NOMO-1 treated with DMSO at 0.1 percent for 48 hours (cell line): ENCODE results near the gene C16orf90.
"Not testable (repeated sequence)": the region's sequence is repeated elsewhere in the genome, so short reads cannot be mapped to it uniquely, and the experiment has no call there.

Experiments
- DNase-seq: peaks from one replicate; lab custom pipeline; 2025; ENCODE audit not compliant: unreplicated experiment; lab: John Stamatoyannopoulos, UW

The C16orf90 gene

DNA sequence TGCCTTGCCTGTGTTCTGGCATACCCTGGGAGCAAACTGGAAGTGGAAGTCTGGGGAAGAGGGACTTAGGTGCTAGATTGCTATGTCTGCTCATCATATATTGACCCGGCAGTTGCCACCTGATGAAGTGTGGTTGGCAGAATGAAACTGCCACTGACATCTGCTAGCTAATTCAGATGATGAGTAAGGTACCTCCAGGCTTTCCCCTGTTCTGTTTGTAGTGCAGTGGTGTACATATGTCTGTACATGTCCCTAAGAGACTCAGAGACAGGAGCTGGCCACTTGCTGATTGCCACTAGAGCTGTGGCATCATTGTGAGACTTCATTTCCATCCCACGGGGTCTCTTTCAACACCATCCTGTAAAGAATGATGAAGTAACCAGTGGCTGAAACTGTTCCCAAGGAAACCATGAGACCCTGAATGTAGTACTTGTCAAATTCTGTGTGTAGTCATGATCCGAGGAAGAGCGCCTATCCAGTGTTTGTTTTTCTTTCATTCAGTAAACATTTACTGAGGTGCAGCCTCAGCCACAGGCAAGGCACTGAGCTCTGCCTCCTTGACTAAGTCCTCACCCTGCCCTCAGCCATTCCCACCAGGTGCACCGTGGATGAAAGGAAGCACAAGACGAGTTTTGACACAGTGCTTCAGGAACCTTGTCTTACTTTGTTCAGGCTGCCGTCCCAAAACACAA lies 18.7 kb upstream of the C16orf90 start:
- DNase-seq = no peak

DNA sequence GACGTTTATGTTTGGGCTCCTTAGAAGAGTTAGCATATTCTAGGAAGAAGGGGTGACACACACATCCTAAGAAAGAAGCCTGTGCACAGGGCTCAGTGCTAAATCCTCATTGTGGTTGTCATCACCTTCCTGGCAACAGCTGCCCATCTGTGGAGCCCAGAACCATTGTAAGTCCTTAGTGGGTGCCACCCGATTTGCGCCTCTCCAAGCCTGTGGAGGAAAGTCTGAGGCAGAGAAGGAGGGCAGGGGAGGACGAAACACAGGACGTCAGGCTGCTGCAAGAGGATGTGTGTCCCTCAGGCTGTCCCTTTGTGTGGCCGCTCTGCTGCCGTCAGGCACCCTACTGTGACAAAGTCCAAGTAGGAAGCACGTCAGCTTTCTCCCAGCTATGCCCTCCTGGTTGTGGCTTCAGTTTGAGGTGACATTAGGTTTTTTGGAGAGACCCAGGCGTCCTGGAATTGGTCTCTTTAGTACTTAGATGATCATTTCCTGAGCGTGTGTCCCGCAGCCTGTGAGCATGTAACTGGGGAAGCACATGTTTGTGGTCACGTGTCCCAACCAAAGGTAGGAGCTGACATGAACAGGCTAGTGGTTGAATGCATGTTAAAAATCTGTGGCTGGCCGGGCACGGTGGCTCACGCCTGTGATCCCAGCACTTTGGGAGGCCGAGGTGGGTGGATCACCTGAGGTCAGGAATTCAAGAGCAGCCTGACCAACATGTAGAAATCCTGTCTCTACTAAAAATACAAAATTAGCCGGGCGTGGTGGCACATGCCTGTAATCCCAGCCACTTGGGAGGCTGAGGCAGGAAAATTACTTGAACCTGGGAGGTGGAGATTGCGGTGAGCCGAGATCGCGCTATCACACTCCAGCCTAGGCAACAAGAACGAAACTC lies 16.2 kb upstream of the C16orf90 start:
- DNase-seq = no peak

DNA sequence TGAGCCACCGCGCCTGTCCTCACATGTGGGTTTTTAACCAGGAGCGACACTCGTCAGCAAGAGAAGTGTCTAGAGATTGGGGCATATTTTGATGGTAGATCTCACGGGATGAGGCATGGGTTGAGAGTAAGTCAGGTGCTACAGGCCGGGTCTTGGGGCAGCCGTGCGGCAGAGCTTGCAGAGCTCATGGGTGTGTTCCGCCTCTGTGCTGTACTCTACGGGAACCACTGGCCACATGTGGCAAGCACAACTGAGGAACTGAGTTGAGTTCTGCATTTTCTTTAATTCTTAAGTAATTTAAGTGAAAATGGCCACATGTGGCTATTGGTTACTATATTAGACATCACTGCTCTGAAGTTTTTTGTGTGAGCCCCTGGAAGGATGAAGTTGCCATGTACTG lies 15.1 kb upstream of the C16orf90 start:
- no peak for DNase-seq

DNA sequence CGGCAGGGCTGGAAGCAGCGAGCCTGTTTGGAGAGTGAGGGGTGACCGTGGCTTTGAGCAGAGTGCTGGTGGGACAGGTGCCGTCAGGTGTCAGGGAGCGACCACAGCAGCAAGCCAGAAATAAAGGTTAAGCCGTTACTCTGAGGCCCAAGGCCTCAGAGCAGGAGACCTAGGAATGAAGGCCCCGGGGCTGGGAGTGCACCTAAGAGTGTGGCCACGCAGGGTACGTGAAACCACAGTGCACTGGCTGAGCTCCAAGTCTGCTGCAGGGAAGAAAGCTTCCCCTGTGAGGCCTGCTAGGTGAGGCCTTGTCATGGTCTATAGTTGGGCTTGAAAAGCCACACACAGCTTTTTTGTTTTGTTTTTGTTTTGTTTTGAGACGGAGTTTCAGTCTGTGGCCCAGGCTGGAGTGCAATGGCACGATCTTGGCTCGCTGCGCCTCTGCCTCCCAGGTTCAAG lies 14.2 kb upstream of the C16orf90 start:
- DNase-seq = no peak

DNA sequence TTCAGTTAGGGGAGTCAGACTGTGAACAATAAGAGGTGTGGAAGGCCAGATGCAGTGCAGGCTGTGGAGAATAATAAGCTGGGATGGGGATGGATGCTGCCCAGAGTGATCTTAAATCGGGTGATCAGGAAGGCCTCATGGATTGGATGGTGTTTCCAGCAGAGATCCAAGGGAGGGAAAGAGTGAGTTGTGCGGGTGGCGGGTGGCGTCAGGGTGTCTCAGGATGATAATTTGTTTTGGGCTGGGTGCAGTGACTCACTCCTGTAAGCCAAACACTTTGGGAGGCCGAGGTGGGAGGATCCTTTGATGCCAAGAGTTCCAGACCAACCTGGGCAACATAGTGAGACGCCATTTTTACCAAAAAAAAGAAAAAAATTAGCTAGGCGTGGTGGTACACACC lies 13.4 kb upstream of the C16orf90 start:
- no peak for DNase-seq

DNA sequence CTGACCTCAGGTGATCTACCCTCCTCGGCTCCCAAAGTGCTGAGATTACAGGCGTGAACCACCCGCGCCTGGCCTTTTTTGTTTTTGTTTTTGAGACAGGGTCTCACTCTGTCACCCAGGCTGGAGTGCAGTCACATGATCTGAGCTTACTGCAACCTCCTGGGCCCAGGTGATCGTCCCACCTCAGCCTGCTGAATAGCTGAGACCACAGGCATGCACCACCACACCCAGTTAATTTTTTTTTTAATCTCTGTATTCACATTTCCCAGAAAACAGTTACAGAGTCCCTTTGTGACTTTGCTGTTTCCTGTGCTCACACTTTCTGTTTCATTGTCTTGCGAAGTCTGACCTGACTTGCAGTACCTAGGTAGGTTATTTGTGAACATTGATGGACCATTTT lies 8.2 kb upstream of the C16orf90 start:
- DNase-seq = no peak

DNA sequence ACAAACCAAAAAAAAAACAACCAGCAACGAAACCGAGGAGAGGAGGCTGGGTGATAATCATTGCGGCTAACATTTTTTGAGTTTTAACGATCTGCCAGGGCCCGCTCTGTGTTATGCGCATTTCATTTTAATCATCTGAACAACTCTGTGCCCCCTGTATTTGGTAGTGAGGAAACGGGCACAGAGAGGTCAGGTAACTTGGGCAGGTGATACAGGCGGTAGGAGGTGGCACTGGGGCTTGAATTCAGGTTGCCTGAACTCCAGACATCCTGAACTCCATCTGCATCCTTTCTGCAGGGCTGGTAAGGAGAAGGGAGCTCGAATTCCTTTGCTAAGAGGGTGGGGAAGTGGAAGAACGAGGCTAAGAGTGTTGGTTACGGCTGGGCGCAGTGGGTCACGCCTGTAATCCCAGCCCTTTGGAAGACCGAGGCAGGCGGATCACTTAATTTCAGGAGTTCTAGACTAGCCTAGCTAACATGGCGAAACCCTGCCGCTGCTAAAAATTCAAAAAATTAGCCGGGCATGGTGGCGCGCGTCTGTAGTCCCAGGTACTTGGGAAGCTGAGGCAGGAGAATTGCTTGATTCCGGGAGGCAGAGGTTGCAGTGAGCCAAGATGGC lies 6.6 kb upstream of the C16orf90 start:
- DNase-seq = peak; percentile 29

DNA sequence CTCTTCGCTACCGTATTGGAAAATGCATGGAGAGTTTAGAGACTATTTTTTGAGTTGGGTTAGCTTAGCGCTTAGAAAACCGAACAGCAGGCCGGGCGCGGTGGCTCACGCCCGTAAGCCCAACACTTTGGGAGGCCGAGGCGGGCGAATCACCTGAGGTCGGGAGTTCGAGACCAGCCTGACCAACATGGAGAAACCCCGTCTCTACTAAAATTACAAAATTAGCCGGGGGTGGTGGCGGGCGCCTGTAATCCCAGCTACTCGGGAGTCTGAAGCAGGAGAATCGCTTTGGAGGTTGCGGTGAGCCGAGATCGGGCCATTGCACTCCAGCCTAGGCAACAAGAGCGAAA lies 6.1 kb upstream of the C16orf90 start:
- DNase-seq = not testable (repeated sequence)

DNA sequence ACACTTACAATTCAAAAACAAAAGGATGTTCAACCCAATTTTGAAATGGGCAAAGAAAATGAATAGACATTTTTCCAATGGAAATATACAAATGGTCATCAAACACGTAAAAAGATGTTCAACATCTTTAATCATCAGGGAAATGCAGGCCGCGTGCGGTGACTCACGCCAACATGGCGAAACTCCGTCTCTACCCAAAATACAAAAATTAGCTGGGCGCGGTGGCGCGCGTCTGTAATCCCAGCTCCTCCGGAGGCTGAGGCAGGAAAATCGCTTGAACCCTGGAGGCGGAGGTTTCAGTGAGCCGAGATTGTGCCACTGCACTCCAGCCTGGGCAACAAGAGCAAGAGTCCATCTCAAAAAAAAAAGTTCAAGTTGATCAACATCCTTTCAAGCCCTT lies 3.7 kb upstream of the C16orf90 start:
- DNase-seq = no peak

DNA sequence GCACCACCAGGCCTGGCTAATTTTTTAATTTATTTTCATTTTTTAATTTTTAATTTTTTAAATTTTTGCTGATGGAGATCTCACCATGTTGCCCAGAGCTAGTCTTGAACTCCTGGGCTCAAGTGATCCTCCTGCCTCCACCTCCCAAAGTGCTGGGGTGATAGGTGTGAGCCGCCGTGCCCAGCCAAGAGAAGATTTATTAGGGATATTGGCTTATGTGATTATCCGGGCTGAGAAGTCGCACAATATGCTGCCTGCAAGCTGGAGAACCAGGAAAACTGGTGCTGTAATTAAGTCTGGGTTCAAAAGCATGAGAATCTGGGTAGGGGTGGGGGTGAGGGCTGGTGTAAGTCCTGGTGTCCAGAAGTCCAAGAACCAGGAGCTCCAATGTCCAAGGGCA lies 2.5 kb upstream of the C16orf90 start:
- DNase-seq = no peak

DNA sequence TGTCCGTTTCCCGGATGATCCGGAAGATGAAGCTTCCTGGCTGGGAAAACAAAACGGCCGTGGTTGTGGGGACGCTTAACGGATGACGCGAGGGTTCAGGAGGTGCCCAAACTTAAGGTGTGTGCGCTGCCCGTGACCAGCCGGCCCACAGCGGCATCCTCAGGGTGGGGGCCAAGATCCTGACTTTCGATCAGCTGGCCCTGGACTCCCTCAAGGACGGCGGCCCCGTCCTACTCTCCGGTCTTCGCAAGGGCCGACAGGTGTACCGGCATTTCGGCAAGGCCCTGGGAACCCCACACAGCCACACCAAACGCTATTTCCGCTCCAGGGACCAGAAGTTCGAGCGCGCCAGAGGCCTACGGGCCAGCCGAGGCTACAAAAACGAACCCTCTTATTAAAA lies 1.1 kb upstream of the C16orf90 start:
- DNase-seq = no peak

DNA sequence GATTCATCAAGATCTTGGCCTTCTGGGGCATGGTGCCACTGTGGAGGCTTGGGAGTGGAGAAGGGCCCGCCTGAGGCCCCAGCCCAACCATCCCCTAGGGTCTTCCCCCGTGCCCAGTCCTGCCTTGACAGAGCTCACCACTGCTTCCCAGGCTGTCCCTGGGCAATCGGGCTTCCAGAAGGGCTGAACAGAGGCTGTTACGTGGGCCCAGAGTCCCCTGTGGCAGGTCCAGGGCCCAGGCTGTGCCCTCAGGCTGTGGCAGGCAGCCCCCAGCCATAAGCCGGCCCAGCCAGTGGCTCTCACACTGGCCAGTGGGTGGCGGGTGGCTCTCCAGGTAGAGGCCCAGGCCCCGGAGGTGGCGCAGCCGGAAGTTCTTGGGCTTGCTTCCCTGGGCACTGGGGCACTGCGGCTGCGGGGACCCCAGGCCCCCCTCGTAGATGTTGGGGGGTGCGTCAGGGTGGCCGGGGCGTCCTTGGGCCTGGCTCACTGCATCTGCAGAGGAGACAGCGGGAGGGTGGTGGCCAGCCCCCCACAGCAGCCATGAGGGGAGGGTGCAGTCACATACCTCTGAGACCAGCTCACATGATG lies 809 bp downstream of the C16orf90 start:
- no peak for DNase-seq

DNA sequence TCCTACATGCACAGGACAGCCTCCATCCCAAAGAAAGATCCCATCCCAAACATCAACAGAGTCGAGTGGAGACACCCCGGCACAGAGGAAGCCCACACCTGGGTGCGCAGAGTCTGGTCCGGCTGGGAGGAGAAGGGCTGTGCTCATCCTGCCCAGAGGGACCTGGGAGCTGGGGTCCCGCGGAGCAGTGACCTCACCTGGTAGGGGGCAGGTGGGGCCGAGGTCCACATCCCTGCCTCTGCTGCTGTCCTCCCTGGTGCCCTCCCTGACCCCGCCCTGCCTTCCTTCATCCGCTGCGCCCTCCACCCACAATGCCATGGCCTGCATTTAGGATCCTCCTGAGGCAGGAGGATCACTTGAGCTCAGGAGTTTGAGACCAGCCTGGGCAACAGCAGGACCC lies 2.9 kb downstream of the C16orf90 start:
- DNase-seq = no peak

DNA sequence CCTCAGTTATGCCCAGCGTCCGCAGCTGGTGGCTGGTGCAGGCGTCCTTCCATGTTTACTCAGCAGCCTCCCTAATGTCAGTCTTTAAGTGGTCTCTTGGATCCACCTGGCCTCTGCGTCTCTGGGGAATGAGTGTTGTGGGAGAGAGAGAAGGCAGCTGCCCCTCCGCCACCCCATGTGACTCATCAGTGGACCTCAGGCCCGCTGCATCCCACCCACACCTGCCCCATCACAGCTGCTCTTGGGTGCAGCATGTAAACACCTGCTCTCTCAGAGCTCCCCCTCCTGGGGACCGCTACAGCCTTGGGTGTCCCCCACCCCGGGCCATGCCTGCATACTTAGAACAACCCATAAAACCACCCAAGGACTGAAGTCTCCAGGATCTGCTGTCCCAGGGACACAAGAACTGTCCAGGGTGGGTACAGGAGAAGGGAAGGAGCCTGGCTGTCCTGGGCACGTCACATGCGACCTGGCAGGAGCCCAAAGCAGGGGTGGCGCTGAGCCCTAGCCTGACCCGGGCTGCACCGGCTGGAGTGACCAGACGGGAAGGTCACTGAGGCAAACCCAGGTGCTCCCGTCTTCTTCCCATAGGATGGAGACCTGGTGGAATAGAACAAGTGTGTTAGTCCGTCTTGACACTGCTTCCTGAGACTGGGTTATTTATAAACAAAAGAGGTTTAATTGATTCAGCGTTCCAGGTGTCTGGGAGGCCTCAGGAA lies 4.2 kb downstream of the C16orf90 start:
- no peak for DNase-seq

DNA sequence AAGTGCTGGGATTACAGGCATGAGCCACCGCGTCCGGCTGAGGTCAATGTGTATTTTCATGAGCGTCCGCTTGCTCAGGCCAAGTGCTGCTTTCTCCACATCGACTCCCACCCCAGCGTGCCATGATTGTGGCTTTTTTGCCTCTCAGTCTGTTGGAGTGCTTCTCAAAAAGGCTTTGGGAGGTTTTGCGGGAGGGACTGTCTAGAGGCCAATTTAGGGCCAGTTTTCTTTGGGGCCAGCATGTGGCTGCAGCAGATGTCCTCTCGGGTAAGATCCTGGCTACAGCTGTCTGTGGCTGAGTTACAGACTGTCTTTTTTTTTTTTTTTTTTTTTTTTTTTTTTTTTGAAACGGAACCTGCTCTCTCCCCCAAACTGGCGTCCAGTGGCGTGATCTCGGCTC lies 6.5 kb downstream of the C16orf90 start:
- no peak for DNase-seq

DNA sequence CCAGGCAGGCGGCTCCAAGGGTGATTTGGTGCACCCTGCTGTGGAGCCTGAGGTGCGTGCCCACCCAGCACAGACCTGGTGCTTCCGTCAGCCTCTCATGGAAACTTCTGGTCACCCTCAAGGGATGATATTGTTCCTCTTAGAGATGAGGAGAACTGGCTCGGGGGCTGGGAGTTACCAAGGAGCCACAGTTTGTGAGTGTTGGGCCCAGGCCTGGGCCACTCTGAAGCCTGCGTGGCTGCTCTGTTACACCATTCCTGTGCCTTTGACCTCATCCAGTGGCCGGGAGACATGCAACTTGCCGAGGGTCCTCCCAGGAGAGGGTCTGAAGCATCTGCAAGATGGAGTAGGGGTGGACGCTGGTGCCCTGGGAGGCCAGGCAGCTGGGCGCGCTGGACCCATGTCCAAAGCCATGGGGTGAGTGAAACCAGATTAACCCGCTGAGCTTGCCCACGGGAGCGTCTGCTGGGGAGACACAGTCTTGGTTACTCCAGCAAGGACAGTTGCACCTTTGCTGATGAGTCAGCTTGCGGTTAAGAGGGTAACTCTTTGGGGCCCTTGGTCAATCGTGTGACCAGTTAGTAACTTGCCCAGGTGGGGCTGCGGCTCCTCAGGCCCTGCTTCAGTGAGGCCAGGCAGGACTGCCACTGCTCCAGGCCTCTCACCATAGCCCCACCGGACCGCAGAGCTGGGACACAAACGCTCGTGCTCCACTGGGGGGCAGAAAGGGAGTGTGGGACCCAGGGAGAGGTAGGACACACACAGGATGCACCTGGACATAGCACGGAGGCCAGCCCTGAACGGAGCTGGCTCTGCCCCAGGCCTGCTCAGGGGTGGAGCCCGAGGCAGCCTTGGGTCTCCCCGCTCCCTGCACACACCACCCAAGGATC lies 7.5 kb downstream of the C16orf90 start:
- no peak for DNase-seq

DNA sequence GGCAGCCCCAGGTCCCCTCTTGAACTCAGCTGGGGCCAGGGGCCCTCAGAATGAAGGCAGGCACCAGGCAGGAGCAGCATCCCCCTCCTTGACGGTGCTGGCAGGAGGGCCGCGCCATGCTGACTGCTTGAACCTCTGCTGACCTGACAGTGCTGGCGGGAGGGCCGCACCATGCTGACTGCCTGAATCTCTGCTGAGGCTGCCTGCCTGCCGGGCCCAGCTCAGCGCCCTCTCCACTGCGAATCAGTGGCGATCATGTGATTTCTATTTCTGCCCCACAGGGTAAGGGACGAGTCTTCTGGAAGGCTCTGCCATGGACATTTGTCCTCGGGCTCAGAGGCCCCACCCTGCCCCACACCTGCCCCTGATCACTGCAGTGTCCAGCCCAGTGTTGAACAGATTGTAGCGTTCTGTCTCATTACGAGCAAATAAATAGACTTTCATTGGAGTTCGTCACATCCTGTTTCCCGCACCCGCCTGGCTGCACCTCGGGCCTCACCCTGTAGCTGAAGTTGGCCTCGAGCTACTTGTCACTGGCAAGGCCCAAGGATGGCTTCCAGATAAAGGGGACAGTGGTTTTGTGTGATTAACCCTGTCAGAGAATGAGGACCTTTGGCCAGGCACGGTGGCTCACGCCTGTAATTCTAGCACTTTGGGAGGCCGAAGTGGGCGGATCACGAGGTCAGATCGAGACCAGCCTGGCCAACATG lies 8.6 kb downstream of the C16orf90 start:
- DNase-seq = no peak

DNA sequence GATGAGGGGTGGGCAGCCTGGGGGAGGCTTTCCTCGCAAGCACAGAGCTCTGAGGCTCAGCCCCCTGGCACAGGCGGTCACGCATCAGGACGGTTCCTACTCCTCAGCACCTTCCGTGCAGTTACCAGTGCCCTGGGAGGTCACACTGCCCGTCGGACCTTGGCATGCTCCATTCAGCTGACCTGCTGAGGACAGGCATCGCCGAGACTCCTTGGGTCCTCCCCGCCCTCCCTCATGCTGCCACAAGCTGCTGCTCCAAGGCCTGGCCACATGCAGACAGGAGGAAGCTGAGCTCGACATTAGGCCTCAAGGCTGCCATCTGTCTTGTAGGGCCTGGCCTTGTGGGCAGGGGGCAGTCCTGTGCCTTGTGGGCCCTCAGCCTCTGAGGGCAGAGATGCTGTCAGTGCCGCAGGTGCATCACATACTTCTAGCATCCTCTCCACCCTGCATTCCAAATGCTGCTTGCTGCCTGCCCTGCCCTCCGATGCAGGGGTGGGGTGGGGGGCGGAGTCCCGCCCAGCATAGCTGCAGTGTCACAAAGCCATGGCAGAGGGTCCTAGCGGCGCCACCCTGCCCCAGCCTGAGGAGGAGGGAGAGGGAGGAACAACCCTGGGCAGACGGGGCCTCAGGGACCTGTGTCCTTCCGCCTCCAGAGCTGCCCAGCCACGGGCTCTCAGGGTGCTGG lies 9.3 kb downstream of the C16orf90 start:
- no peak for DNase-seq
